ENCODE data around the gene SHISA4. TPM values are rescaled to one million over a fixed set of nuclear protein-coding genes. Genes with fewer than 3 reads are reported as not detected.

Gene SHISA4
- total RNA-seq, 1 experiment from 2014 or later = 7.6 TPM

- CTCF ChIA-PET = interaction anchor here (0.5 to 22.4 kb wide), 3 partner anchors 12 to 845 kb away, joined by 3 to 882 read pairs (median 102); partner anchors contain the start of gene TIMM17A
These were observed 18.9 kb downstream of the SHISA4 start for GRCh38 chr1:201907621-201908020.

GRCh38 chr1:201911826-201912571 lies 23.3 kb downstream of the SHISA4 start:
- POLR2A ChIA-PET = interaction anchor here (1.7 kb wide), 1 partner anchor 43 kb away, joined by 8 read pairs; the partner anchor contains the start of gene TIMM17A
- no TSS peak for BruUV-seq (replicated peaks)
- no peak overlapping the region for H3K4me3 Mint-ChIP-seq (ENCODE audit: unreplicated experiment)
- no peaks in the 10 kb centered on the region for H3K9me3 Mint-ChIP-seq (ENCODE audit: unreplicated experiment)
- H3K4me1 Mint-ChIP-seq (ENCODE audit: insufficient read depth, unreplicated experiment) = peaks cover 16% of the 10 kb centered on the region
- no peaks in the 10 kb centered on the region for H3K36me3 Mint-ChIP-seq (ENCODE audit: insufficient read depth, unreplicated experiment)
- CTCF ChIA-PET = interaction anchor here (1.3 to 9.2 kb wide), 4 partner anchors 16 to 61 kb away, joined by 3 to 83 read pairs (median 8); no protein-coding TSS in a partner anchor
- no peak overlapping the region for H3K27ac Mint-ChIP-seq (ENCODE audit: low read depth, unreplicated experiment)
- intact Hi-C loops (cut with micrococcal nuclease) = no loop called here
- no peak for DNase-seq (ENCODE audit: unreplicated experiment)
- peaks cover 27% of the 10 kb centered on the region for H3K27me3 Mint-ChIP-seq (ENCODE audit: insufficient read depth, unreplicated experiment)
- no peak for TF ChIP-seq CTCF (IDR thresholded peaks at IDR 0.05; ENCODE audit: unreplicated experiment)

More at GRCh38 chr1:201907621-201908020, 18.9 kb downstream of the SHISA4 start:
- no peak for DNase-seq (ENCODE audit: unreplicated experiment)
- BruUV-seq (replicated peaks) = no TSS peak
- Mint-ChIP-seq H3K36me3 (ENCODE audit: insufficient read depth, unreplicated experiment) (no peaks in the 10 kb centered on the region), H3K27ac (ENCODE audit: low read depth, unreplicated experiment) (no peak overlapping the region), H3K27me3 (ENCODE audit: insufficient read depth, unreplicated experiment) (peaks cover 16% of the 10 kb centered on the region), H3K4me1 (ENCODE audit: insufficient read depth, unreplicated experiment) (no peaks in the 10 kb centered on the region), H3K4me3 (ENCODE audit: unreplicated experiment) (no peak overlapping the region), H3K9me3 (ENCODE audit: unreplicated experiment) (no peaks in the 10 kb centered on the region)
- no peak for TF ChIP-seq CTCF (IDR thresholded peaks at IDR 0.05; ENCODE audit: unreplicated experiment)
- intact Hi-C loops (cut with micrococcal nuclease) = no loop called here
- POLR2A ChIA-PET = interaction anchor here (0.5 to 2.0 kb wide), 2 partner anchors 24 to 48 kb away, joined by 3 to 6 read pairs; partner anchors contain the start of gene TIMM17A

- H3K27ac Mint-ChIP-seq (ENCODE audit: low read depth, unreplicated experiment) = no peak overlapping the region
- intact Hi-C loops (cut with micrococcal nuclease) = no loop called here
- BruUV-seq (replicated peaks) = no TSS peak
These were observed 24.1 kb downstream of the SHISA4 start for GRCh38 chr1:201912832-201913231.

More at GRCh38 chr1:201912832-201913231, 24.1 kb downstream of the SHISA4 start:
- no peak for DNase-seq (ENCODE audit: unreplicated experiment)
- Mint-ChIP-seq H3K4me3 (ENCODE audit: unreplicated experiment) (no peak overlapping the region), H3K9me3 (ENCODE audit: unreplicated experiment) (no peaks in the 10 kb centered on the region), H3K4me1 (ENCODE audit: insufficient read depth, unreplicated experiment) (peaks cover 25% of the 10 kb centered on the region), H3K27me3 (ENCODE audit: insufficient read depth, unreplicated experiment) (peaks cover 27% of the 10 kb centered on the region), H3K36me3 (ENCODE audit: insufficient read depth, unreplicated experiment) (no peaks in the 10 kb centered on the region)
- ChIA-PET POLR2A (interaction anchor here (0.9 to 1.7 kb wide), 4 partner anchors 9 to 42 kb away, joined by 3 to 8 read pairs (median 4); partner anchors contain the start of gene TIMM17A), CTCF (interaction anchor here (0.8 to 9.2 kb wide), 8 partner anchors 14 to 223 kb away, joined by 3 to 83 read pairs (median 4); no protein-coding TSS in a partner anchor)
- no peak for TF ChIP-seq CTCF (IDR thresholded peaks at IDR 0.05; ENCODE audit: unreplicated experiment)

All from MCF 10A (cell line).